GM12872 (cell line): ENCODE results near the gene PTPRK.

ENCODE experiments used
- CTCF ChIP-seq: IDR thresholded peaks from 3 replicates; pipeline ENCODE4 v1.5.1; 2011; ENCODE audit warnings: low read depth, mild to moderate bottlenecking, low read length, moderate library complexity; ENCODE audit not compliant: insufficient read depth

PTPRK gene

GRCh38 chr6:128335963-128336362, 184.4 kb downstream of the PTPRK start:
- TF ChIP-seq CTCF, result no peak

GRCh38 chr6:128333581-128334223, 186.7 kb downstream of the PTPRK start:
- no peak for TF ChIP-seq CTCF

- TF ChIP-seq CTCF, result peak; percentile 66
Measured at GRCh38 chr6:128327890-128328289, 192.5 kb downstream of the PTPRK start.

- TF ChIP-seq CTCF, result no peak
Measured at GRCh38 chr6:128323011-128323410, 197.4 kb downstream of the PTPRK start.

GRCh38 chr6:128319946-128320345, 200.5 kb downstream of the PTPRK start:
- no peak for TF ChIP-seq CTCF

GRCh38 chr6:128319157-128319556, 201.2 kb downstream of the PTPRK start:
- TF ChIP-seq CTCF, result no peak

GRCh38 chr6:128316258-128316929, 204.0 kb downstream of the PTPRK start:
- TF ChIP-seq CTCF, result no peak
